Activated CD8-positive, alpha-beta memory T cell treated with anti-CD3 and anti-CD28 coated beads, Interleukin-2, amount 10 ng/mL, durations not matched to agents 7 days and 5 days (primary cell): ENCODE data around the gene CERT1. TPM values are rescaled to one million over a fixed set of nuclear protein-coding genes. Genes with fewer than 3 reads are reported as not detected.
A peak's percentile ranks its signal among the peaks of the same experiment; 100 is the strongest.
"Not testable (repeated sequence)": the region's sequence is repeated elsewhere in the genome, so short reads cannot be mapped to it uniquely, and the experiment has no call there.

Experiments used
- ATAC-seq: fragments of 150-1000 bp; cut with Tn5 transposase; one replicate; pipeline ENCODE4 v1.10.0; 2021; ENCODE audit warnings: moderate library complexity
- CTCF ChIA-PET: fragments of 350-600 bp; sonication (Branson Sonifier 250); formaldehyde crosslinking; loops from one replicate; lab custom pipeline; 2021; ENCODE audit warnings: antibody characterized with exemption; lab: Charles Lee
- DNase-seq: peaks from one replicate; pipeline ENCODE4 v3.0.0-alpha.2; 2020
- H3K27ac Mint-ChIP-seq: one replicate; pipeline ENCODE4 v1.8.0; 2021; ENCODE audit warnings: mild to moderate bottlenecking, mixed read lengths
- H3K27me3 Mint-ChIP-seq: one replicate; pipeline ENCODE4 v1.8.0; 2021; ENCODE audit warnings: mixed read lengths
- H3K36me3 Mint-ChIP-seq: one replicate; pipeline ENCODE4 v1.8.0; 2021; ENCODE audit warnings: mild to moderate bottlenecking, mixed read lengths
- H3K4me1 Mint-ChIP-seq: one replicate; pipeline ENCODE4 v1.8.0; 2021; ENCODE audit warnings: mixed read lengths
- H3K4me3 Mint-ChIP-seq: one replicate; pipeline ENCODE4 v1.8.0; 2021; ENCODE audit warnings: mild to moderate bottlenecking, moderate library complexity, mixed read lengths
- H3K9me3 Mint-ChIP-seq: one replicate; pipeline ENCODE4 v1.8.0; 2022; ENCODE audit warnings: low read depth, mixed read lengths
- total RNA-seq, 2 experiments: library from RNA; stranded (reverse); gene quantifications; one replicate each; pipeline ENCODE4 v1.2.3, GENCODE V29; 2021

CERT1 gene
- total RNA-seq, 2 experiments from 2014 or later = 27.4 to 28.4 TPM

- H3K27ac Mint-ChIP-seq = no peak overlapping the region
- no peaks in the 10 kb centered on the region for H3K27me3 Mint-ChIP-seq
- no peak for ATAC-seq
- DNase-seq = no peak
- H3K4me1 Mint-ChIP-seq = peaks cover 42% of the 10 kb centered on the region
- peaks cover 25% of the 10 kb centered on the region for H3K36me3 Mint-ChIP-seq
- CTCF ChIA-PET = no interaction called here
- H3K9me3 Mint-ChIP-seq = no peaks in the 10 kb centered on the region
- H3K4me3 Mint-ChIP-seq = no peak overlapping the region
Observed at GRCh38 chr5:75513841-75514240, 2.4 kb upstream of the CERT1 start.

GRCh38 chr5:75512383-75513074 lies 1.1 kb upstream of the CERT1 start:
- Mint-ChIP-seq H3K36me3 (peaks cover 24% of the 10 kb centered on the region), H3K27me3 (no peaks in the 10 kb centered on the region), H3K9me3 (peaks cover under 1% of the 10 kb centered on the region), H3K4me3 (peak overlapping the region; percentile 98), H3K4me1 (peaks cover 46% of the 10 kb centered on the region), H3K27ac (peak overlapping the region; percentile 92)
- ATAC-seq (no peak), DNase-seq (no peak)
- CTCF ChIA-PET = interaction anchor here (0.9 to 1.5 kb wide), 5 partner anchors 12 to 744 kb away, joined by 3 to 7 read pairs (median 3); partner anchors contain the start of genes ANKRD31 and HMGCR

GRCh38 chr5:75510836-75511434 lies 494 bp downstream of the CERT1 start:
- Mint-ChIP-seq H3K4me1 (peaks cover 45% of the 10 kb centered on the region), H3K27ac (peak overlapping the region; percentile 92)
- CTCF ChIA-PET = interaction anchor here (1.2 to 1.5 kb wide), 2 partner anchors 274 to 746 kb away, joined by 3 to 7 read pairs; partner anchors contain the start of gene ANKRD31

DNA sequence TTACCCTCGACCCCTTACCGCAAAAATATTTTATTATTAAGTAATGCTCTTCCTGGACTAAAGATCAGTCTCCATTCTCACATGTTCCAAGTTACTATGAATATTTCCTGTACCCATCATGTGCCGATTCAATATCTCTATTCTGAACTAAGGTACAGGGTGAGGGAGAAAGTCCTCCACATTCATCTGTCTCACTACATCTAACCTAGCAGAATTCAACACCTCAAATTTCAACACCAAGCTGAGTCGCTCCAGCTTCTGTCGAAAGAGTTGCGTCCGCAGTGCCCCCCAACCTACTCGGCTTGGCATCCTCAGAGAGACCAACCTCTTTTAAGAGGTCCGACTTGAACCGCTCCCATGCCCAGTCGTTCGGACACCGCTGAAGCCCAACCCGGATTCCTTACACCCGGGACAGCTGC lies 1.0 kb downstream of the CERT1 start:
- ATAC-seq = no peak
- Mint-ChIP-seq H3K27me3 (no peaks in the 10 kb centered on the region), H3K27ac (peak overlapping the region; percentile 92), H3K4me1 (peaks cover 45% of the 10 kb centered on the region), H3K36me3 (peaks cover 20% of the 10 kb centered on the region), H3K4me3 (peak overlapping the region; percentile 98), H3K9me3 (peaks cover 5% of the 10 kb centered on the region)
- CTCF ChIA-PET = no interaction called here
- DNase-seq = no peak

More at GRCh38 chr5:75510836-75511434, 494 bp downstream of the CERT1 start:
- DNase-seq = peak; percentile 66
- Mint-ChIP-seq H3K9me3 (peaks cover 5% of the 10 kb centered on the region), H3K27me3 (no peaks in the 10 kb centered on the region), H3K4me3 (peak overlapping the region; percentile 98), H3K36me3 (peaks cover 22% of the 10 kb centered on the region)
- peak; percentile 52 for ATAC-seq

DNA sequence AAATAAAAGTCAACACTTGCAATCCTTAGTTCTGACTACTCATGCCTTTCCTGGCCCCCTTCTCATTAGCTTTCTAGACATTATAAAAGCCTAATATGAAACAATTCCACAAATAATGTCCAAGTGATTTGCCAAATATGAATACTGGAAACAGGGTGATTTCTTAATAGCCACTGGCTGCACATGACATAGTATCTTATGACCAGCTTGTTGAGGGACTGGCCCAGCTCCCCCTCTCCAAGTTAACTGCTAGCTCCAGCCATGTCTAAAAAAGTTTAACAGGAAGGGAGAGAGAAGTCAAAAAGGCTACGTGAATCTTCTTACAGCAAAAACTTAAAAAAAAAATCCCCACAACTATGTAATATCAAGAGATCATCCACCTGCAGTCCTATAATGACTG lies 1.5 kb downstream of the CERT1 start:
- ATAC-seq (no peak), DNase-seq (no peak)
- peaks cover 21% of the 10 kb centered on the region for H3K36me3 Mint-ChIP-seq
- H3K4me3 Mint-ChIP-seq = peak overlapping the region; percentile 98
- peaks cover 45% of the 10 kb centered on the region for H3K4me1 Mint-ChIP-seq
- peaks cover 5% of the 10 kb centered on the region for H3K9me3 Mint-ChIP-seq
- no peaks in the 10 kb centered on the region for H3K27me3 Mint-ChIP-seq
- CTCF ChIA-PET = no interaction called here
- H3K27ac Mint-ChIP-seq = peak overlapping the region; percentile 66

GRCh38 chr5:75509546-75509945 lies 1.9 kb downstream of the CERT1 start:
- no peak for ATAC-seq
- CTCF ChIA-PET = no interaction called here
- Mint-ChIP-seq H3K9me3 (peaks cover 5% of the 10 kb centered on the region), H3K27me3 (no peaks in the 10 kb centered on the region), H3K4me3 (peak overlapping the region; percentile 98), H3K36me3 (peaks cover 23% of the 10 kb centered on the region), H3K4me1 (peaks cover 47% of the 10 kb centered on the region), H3K27ac (peak overlapping the region; percentile 66)
- no peak for DNase-seq

GRCh38 chr5:75507841-75508240 lies 3.6 kb downstream of the CERT1 start:
- Mint-ChIP-seq H3K4me3 (no peak overlapping the region), H3K27ac (no peak overlapping the region), H3K36me3 (peaks cover 31% of the 10 kb centered on the region), H3K27me3 (no peaks in the 10 kb centered on the region), H3K4me1 (peaks cover 35% of the 10 kb centered on the region), H3K9me3 (peaks cover 5% of the 10 kb centered on the region)
- CTCF ChIA-PET = no interaction called here
- ATAC-seq (no peak), DNase-seq (no peak)

GRCh38 chr5:75505112-75505511 lies 6.3 kb downstream of the CERT1 start:
- H3K4me3 Mint-ChIP-seq, H3K9me3 Mint-ChIP-seq, DNase-seq, CTCF ChIA-PET, ATAC-seq, H3K27ac Mint-ChIP-seq, H3K27me3 Mint-ChIP-seq: not testable (repeated sequence)
- Mint-ChIP-seq H3K36me3 (peaks cover 44% of the 10 kb centered on the region), H3K4me1 (peaks cover 28% of the 10 kb centered on the region)

GRCh38 chr5:75498875-75499274 lies 12.6 kb downstream of the CERT1 start:
- H3K9me3 Mint-ChIP-seq, H3K4me3 Mint-ChIP-seq, H3K4me1 Mint-ChIP-seq, ATAC-seq, CTCF ChIA-PET, H3K27ac Mint-ChIP-seq, H3K27me3 Mint-ChIP-seq, DNase-seq: not testable (repeated sequence)
- peaks cover 54% of the 10 kb centered on the region for H3K36me3 Mint-ChIP-seq

GRCh38 chr5:75498208-75498777 lies 13.1 kb downstream of the CERT1 start:
- Mint-ChIP-seq H3K4me3 (no peak overlapping the region), H3K36me3 (peaks cover 50% of the 10 kb centered on the region), H3K27me3 (no peaks in the 10 kb centered on the region), H3K9me3 (no peaks in the 10 kb centered on the region), H3K27ac (no peak overlapping the region), H3K4me1 (peaks cover 2% of the 10 kb centered on the region)
- ATAC-seq (no peak), DNase-seq (no peak)
- CTCF ChIA-PET = no interaction called here

- ATAC-seq (no peak), DNase-seq (no peak)
- CTCF ChIA-PET = no interaction called here
- no peaks in the 10 kb centered on the region for H3K27me3 Mint-ChIP-seq
- H3K9me3 Mint-ChIP-seq = peaks cover 3% of the 10 kb centered on the region
- H3K4me3 Mint-ChIP-seq = no peak overlapping the region
- no peaks in the 10 kb centered on the region for H3K4me1 Mint-ChIP-seq
- H3K36me3 Mint-ChIP-seq = peaks cover 64% of the 10 kb centered on the region
- H3K27ac Mint-ChIP-seq = no peak overlapping the region
Observed at GRCh38 chr5:75496026-75496425, 15.4 kb downstream of the CERT1 start.

GRCh38 chr5:75491621-75492020 lies 19.8 kb downstream of the CERT1 start:
- CTCF ChIA-PET = no interaction called here
- DNase-seq = no peak
- peaks cover 12% of the 10 kb centered on the region for H3K9me3 Mint-ChIP-seq
- peaks cover 56% of the 10 kb centered on the region for H3K36me3 Mint-ChIP-seq
- H3K4me1 Mint-ChIP-seq = peaks cover 4% of the 10 kb centered on the region
- H3K4me3 Mint-ChIP-seq = no peak overlapping the region
- H3K27ac Mint-ChIP-seq = no peak overlapping the region
- no peak for ATAC-seq
- no peaks in the 10 kb centered on the region for H3K27me3 Mint-ChIP-seq

GRCh38 chr5:75489847-75490246 lies 21.6 kb downstream of the CERT1 start:
- DNase-seq, H3K4me1 Mint-ChIP-seq, H3K27ac Mint-ChIP-seq, CTCF ChIA-PET, H3K4me3 Mint-ChIP-seq, H3K27me3 Mint-ChIP-seq, ATAC-seq: not testable (repeated sequence)
- Mint-ChIP-seq H3K9me3 (peaks cover 15% of the 10 kb centered on the region), H3K36me3 (peaks cover 64% of the 10 kb centered on the region)

- Mint-ChIP-seq H3K27ac (no peak overlapping the region), H3K36me3 (peaks cover 61% of the 10 kb centered on the region), H3K4me1 (peaks cover 4% of the 10 kb centered on the region), H3K4me3 (no peak overlapping the region), H3K27me3 (no peaks in the 10 kb centered on the region), H3K9me3 (peaks cover 28% of the 10 kb centered on the region)
- ATAC-seq = no peak
- CTCF ChIA-PET = no interaction called here
- DNase-seq = no peak
Observed at GRCh38 chr5:75484605-75485004, 26.8 kb downstream of the CERT1 start.
